ENCODE measurements around the gene AOC1. TPM values are rescaled to one million over a fixed set of nuclear protein-coding genes. Genes with fewer than 3 reads are reported as not detected.

AOC1 gene
- total and polyA plus RNA-seq, 7 donors = 1.4 to 155 (median 47.3) TPM; not detected in 3

GRCh38 chr7:150826061-150826849 lies 26.1 kb upstream of the AOC1 start:
- WGBS, 2 donors = 23 to 70% methylated on average over 6 of the region's 6 CpGs
- Histone ChIP-seq H3K36me3 (no peaks in the 10 kb centered on the region), H3K4me3 (no peak overlapping the region), H3K4me1 (no peaks in the 10 kb centered on the region), H3K27me3 (no peaks in the 10 kb centered on the region), H3K27ac (no peak overlapping the region), H3K9me3 (no peaks in the 10 kb centered on the region)
- intact Hi-C loops (cut with DNase I) = no loop called here
- peak; percentile 27 for DNase-seq
- TF ChIP-seq CTCF (IDR thresholded peaks at IDR 0.05) (no peak), POLR2AphosphoS5 (IDR thresholded peaks at IDR 0.05) (no peak), EP300 (IDR thresholded peaks at IDR 0.05) (no peak), POLR2A (IDR thresholded peaks at IDR 0.05) (no peak)

DNA sequence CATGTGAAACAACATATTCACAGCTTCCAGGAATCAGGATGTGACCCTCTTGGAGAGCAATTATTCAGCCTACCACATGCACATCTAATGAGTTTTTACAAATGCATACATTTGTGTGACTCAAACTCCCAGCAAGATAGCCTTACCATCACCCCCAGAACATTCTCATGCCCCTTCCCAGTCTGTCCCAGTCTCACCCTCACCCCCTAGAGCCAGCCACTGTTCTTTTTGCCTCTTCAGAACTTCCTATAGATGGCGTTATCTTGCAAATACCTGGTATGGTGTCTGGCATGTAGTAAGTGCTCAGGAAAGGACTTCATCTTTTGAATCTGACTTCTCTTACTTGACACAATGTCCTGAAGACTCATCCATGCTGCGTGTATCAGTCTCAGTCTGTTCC lies 23.9 kb upstream of the AOC1 start:
- WGBS, 2 donors = 69 to 91% methylated on average over 2 of the region's 2 CpGs

DNA sequence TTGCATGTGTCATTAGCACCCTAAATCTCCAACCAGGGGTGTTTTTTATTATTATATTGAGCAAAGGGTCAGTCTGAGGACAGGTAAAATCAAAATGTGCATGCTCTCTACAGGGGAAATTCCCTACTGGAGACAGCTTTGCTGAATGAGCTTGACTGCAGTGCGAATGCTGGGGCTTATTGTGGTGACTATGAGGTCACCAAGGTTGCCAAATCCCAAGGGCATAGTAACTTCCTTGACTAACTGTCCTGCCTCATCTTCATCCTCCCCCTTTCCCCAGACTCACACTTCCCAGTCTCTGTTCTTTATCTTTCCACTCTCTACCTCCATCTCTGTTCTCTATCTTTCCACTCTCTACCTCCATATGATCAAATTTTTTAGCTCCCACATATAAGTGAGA lies 22.9 kb upstream of the AOC1 start:
- no peaks in the 10 kb centered on the region for H3K4me1 ChIP-seq
- no peak for DNase-seq
- no peaks in the 10 kb centered on the region for H3K27me3 ChIP-seq
- H3K9me3 ChIP-seq = no peaks in the 10 kb centered on the region
- H3K27ac ChIP-seq = no peak overlapping the region
- intact Hi-C loops (cut with DNase I) = no loop called here
- no peak for TF ChIP-seq POLR2A (IDR thresholded peaks at IDR 0.05)
- TF ChIP-seq POLR2AphosphoS5 (IDR thresholded peaks at IDR 0.05) = no peak
- no peak for TF ChIP-seq EP300 (IDR thresholded peaks at IDR 0.05)
- TF ChIP-seq CTCF (IDR thresholded peaks at IDR 0.05) = no peak
- no peaks in the 10 kb centered on the region for H3K36me3 ChIP-seq
- H3K4me3 ChIP-seq = no peak overlapping the region
- WGBS, 2 donors = 56 to 59% methylated on average over 1 of the region's 1 CpG

More for the DNA sequence above, 23.9 kb upstream of the AOC1 start:
- Histone ChIP-seq H3K4me1 (no peaks in the 10 kb centered on the region), H3K27ac (no peak overlapping the region), H3K4me3 (no peak overlapping the region), H3K27me3 (no peaks in the 10 kb centered on the region), H3K9me3 (no peaks in the 10 kb centered on the region), H3K36me3 (no peaks in the 10 kb centered on the region)
- no peak for DNase-seq
- TF ChIP-seq EP300 (IDR thresholded peaks at IDR 0.05) (no peak), POLR2AphosphoS5 (IDR thresholded peaks at IDR 0.05) (no peak), POLR2A (IDR thresholded peaks at IDR 0.05) (no peak), CTCF (IDR thresholded peaks at IDR 0.05) (no peak)
- intact Hi-C loops (cut with DNase I) = no loop called here

DNA sequence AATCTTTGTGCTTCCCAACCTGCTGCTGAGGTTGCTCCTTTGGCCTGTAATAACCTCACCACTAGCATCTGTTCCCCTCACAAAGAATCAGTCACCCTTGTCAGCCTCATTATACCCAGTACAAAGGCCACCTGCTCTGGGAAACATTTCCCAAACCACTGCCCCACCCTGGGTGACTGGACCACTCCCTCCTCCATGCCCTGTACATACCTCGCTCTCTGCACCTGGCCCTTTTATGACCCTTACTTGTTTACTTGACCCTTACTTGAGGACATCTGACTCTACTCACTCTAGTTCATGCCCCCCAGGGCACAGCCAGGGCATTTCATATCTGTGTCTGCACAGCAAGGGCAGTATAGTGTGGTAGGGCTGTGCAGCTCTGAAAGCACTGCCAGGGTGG lies 21.4 kb upstream of the AOC1 start:
- no peak for DNase-seq
- no peaks in the 10 kb centered on the region for H3K36me3 ChIP-seq
- intact Hi-C loops (cut with DNase I) = no loop called here
- no peaks in the 10 kb centered on the region for H3K4me1 ChIP-seq
- no peak overlapping the region for H3K27ac ChIP-seq
- H3K4me3 ChIP-seq = no peak overlapping the region
- no peaks in the 10 kb centered on the region for H3K27me3 ChIP-seq
- WGBS, 2 donors = 10 to 67% methylated on average over 1 of the region's 1 CpG
- TF ChIP-seq POLR2AphosphoS5 (IDR thresholded peaks at IDR 0.05) (no peak), EP300 (IDR thresholded peaks at IDR 0.05) (no peak), CTCF (IDR thresholded peaks at IDR 0.05) (no peak), POLR2A (IDR thresholded peaks at IDR 0.05) (no peak)
- H3K9me3 ChIP-seq = no peaks in the 10 kb centered on the region

DNA sequence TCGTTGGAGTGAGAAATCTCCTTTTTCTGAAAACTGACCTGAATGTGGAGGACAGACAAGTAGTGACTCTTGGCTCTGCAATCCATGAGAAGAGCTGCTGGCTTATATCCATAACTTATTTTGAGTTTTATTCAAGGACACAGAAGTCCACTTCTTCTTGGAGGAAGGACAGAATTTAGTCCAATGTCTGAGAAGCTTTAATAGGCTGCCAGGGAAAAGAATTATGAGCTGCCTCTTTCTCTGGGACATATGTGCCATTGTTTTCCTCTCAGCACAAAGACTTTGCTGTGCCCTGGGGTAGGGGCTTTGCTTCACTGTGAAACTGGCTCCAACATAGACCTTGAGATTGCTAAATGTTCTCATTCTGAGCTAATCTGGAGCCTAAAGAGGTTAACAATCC lies 20.5 kb upstream of the AOC1 start:
- TF ChIP-seq POLR2A (IDR thresholded peaks at IDR 0.05) (no peak), EP300 (IDR thresholded peaks at IDR 0.05) (no peak), POLR2AphosphoS5 (IDR thresholded peaks at IDR 0.05) (no peak), CTCF (IDR thresholded peaks at IDR 0.05) (no peak)
- no peak overlapping the region for H3K27ac ChIP-seq
- 57 to 72% methylated on average over 1 of the region's 1 CpG for WGBS, 2 donors
- H3K4me3 ChIP-seq = no peak overlapping the region
- H3K9me3 ChIP-seq = no peaks in the 10 kb centered on the region
- DNase-seq = no peak
- intact Hi-C loops (cut with DNase I) = no loop called here
- no peaks in the 10 kb centered on the region for H3K36me3 ChIP-seq
- no peaks in the 10 kb centered on the region for H3K4me1 ChIP-seq
- no peaks in the 10 kb centered on the region for H3K27me3 ChIP-seq
